AG09319 (cell line): ENCODE data around the gene THPO.
"Not testable (repeated sequence)": the region's sequence is repeated elsewhere in the genome, so short reads cannot be mapped to it uniquely, and the experiment has no call there.

Experiments
- DNase-seq: peaks from one replicate; pipeline ENCODE4 v3.0.0-alpha.2; 2010; ENCODE audit warnings: low read depth; ENCODE audit errors: extremely low read depth
- TF ChIP-seq, protein P1 (sequence below): IDR thresholded peaks from 2 replicates; pipeline ENCODE4 v1.5.1; 2011; ENCODE audit warnings: low read depth, mild to moderate bottlenecking, inconsistent platforms, low read length, moderate library complexity

THPO gene

GRCh38 chr3:184345317-184346144, 32.5 kb downstream of the THPO start:
- DNase-seq = no peak
- TF ChIP-seq, protein P1, sequence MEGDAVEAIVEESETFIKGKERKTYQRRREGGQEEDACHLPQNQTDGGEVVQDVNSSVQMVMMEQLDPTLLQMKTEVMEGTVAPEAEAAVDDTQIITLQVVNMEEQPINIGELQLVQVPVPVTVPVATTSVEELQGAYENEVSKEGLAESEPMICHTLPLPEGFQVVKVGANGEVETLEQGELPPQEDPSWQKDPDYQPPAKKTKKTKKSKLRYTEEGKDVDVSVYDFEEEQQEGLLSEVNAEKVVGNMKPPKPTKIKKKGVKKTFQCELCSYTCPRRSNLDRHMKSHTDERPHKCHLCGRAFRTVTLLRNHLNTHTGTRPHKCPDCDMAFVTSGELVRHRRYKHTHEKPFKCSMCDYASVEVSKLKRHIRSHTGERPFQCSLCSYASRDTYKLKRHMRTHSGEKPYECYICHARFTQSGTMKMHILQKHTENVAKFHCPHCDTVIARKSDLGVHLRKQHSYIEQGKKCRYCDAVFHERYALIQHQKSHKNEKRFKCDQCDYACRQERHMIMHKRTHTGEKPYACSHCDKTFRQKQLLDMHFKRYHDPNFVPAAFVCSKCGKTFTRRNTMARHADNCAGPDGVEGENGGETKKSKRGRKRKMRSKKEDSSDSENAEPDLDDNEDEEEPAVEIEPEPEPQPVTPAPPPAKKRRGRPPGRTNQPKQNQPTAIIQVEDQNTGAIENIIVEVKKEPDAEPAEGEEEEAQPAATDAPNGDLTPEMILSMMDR = peak; percentile 51

DNA sequence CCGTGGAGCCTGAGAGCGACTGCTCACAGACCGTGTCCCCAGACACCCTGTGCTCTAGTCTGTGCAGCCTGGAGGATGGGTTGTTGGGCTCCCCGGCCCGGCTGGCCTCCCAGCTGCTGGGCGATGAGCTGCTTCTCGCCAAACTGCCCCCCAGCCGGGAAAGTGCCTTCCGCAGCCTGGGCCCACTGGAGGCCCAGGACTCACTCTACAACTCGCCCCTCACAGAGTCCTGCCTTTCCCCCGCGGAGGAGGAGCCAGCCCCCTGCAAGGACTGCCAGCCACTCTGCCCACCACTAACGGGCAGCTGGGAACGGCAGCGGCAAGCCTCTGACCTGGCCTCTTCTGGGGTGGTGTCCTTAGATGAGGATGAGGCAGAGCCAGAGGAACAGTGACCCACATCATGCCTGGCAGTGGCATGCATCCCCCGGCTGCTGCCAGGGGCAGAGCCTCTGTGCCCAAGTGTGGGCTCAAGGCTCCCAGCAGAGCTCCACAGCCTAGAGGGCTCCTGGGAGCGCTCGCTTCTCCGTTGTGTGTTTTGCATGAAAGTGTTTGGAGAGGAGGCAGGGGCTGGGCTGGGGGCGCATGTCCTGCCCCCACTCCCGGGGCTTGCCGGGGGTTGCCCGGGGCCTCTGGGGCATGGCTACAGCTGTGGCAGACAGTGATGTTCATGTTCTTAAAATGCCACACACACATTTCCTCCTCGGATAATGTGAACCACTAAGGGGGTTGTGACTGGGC, 33.3 kb downstream of the THPO start:
- TF ChIP-seq, protein P1 = no peak
- DNase-seq = no peak

GRCh38 chr3:184343200-184343876, 34.7 kb downstream of the THPO start:
- TF ChIP-seq, protein P1 = no peak
- DNase-seq = no peak

- TF ChIP-seq, protein P1 = no peak
- DNase-seq = no peak
Observed at GRCh38 chr3:184341925-184342324, 36.1 kb downstream of the THPO start.

- DNase-seq = not testable (repeated sequence)
Observed at GRCh38 chr3:184339451-184340135, 38.4 kb downstream of the THPO start.

- TF ChIP-seq, protein P1 = no peak
- DNase-seq = no peak
Observed at GRCh38 chr3:184339001-184339400, 39.0 kb downstream of the THPO start.

GRCh38 chr3:184338511-184338945, 39.5 kb downstream of the THPO start:
- TF ChIP-seq, protein P1 = no peak; the same call in 1 of the 2 replicates
- DNase-seq = no peak
